OCI-LY3 (cell line): ENCODE measurements around the gene LGALS7B.

Source experiments
- CTCF ChIP-seq: fragments of 200-600, 300-600 bp; sonication (generic); IDR thresholded peaks from 2 replicates; pipeline ENCODE4 v1.5.1; 2014; ENCODE audit warnings: antibody characterized with exemption, low read length, low read depth
- EZH2phosphoT487 ChIP-seq: fragments of 200-600 bp; shearing (Covaris generic); IDR thresholded peaks from 2 replicates; pipeline ENCODE4 v1.6.1; 2018; ENCODE audit warnings: antibody characterized with exemption, mixed run types, low read depth

- TF ChIP-seq CTCF (no peak), EZH2phosphoT487 (no peak)
Observed at GRCh38 chr19:38815059-38816001, 26.3 kb downstream of the LGALS7B start.
